ENCODE results near the gene TSSK6.

TSSK6 gene

DNA sequence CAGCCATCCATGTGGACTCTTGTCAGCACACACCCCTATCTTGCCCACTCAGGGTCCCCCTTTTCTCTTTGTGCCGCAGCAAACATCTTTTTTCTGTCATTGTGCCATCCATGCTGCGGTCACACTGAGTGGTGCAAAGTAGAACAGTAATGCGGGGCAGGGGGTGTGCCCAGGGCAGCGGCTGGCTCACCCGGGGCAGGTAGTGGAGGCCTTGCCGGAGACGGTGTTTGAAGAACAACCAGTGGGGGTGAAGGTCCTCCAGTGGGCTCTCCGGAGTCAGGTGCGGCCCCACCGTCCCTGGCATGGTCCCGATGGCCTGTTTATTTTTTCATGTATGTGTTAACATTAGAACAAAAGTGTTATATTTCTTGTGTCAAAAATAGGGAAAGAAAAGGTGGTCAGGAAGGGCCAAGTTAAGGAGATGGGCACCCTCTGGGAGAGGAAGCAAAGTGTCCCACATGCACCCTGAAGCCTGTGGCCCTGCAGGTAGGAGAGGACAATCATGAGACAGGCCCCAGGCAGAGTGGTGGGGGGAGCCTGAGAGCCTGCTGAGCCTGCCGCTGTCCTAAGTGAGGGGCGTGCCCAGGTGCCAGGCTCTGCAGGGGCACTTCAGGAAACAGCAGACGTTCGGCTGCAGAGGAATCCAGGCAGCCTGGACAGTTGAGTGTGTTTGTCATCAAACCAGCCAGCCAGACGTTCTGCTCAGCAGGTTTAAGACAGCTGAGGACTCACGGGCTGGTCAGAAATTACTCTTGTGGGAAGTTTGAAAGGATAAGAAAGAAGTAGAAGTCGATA is 12.3 kb downstream of the TSSK6 start:
- no peak for DNase-seq

DNA sequence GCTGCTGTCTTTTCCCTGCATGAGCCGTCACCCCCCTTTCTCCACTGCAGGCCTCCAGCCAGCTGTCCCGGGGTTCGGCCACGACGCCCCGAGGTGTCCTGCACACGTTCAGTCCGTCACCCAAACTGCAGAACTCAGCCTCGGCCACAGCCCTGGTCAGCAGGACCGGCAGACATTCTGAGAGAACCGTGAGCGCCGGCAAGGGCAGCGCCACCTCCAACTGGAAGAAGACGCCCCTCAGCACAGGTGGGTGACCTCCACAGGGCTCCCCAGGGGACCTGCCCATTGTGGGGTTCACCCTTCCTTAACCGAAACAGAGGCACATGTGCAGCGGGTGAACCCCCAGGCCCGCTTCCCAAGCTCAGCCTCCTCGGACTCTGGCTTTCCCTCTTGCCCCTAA is 13.1 kb downstream of the TSSK6 start:
- no peak for DNase-seq

DNA sequence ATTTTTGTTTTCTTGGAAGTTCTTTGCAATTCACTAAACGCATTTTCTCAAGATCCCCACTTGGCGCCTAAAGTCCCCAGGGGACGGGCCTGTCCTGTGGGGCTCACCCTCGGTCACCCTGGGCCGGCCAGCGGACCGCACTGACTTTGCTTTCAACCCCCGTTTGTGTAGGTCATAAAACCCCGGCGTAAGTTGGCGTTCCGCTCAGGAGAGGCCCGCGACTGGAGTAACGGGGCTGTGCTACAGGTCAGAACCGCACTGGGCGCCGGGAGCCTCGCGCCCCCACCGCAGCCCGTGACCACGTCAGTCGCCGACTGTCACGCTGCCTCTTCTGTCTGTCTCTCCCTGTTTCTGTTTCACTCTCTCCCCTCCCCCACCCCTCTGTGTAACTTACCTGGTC is 13.6 kb downstream of the TSSK6 start:
- DNase-seq = no peak

DNA sequence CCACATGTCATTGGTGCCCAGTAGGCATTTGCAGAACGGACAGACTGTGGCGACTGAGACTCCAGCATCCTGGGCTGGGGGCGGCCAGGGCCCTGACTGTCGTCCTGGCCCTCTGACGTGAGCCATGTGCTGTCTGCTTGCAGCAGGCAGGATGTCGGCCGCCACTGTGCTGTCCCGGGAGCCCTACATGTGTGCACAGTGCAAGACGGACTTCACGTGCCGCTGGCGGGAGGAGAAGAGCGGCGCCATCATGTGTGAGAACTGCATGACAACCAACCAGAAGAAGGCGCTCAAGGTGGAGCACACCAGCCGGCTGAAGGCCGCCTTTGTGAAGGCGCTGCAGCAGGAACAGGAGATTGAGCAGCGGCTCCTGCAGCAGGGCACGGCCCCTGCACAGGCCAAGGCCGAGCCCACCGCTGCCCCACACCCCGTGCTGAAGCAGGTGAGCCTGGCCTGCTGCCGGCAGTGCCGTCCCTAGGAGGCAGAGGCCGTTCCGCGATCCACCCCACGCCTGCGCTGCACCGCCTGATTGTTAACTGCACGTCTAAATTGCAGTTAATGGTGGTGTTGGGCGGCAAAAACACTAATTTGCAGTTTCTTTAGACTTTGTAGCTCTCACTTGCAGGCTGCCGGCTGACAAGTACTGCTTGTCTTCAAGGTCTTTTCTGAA is 14.2 kb downstream of the TSSK6 start:
- DNase-seq = no peak

DNA sequence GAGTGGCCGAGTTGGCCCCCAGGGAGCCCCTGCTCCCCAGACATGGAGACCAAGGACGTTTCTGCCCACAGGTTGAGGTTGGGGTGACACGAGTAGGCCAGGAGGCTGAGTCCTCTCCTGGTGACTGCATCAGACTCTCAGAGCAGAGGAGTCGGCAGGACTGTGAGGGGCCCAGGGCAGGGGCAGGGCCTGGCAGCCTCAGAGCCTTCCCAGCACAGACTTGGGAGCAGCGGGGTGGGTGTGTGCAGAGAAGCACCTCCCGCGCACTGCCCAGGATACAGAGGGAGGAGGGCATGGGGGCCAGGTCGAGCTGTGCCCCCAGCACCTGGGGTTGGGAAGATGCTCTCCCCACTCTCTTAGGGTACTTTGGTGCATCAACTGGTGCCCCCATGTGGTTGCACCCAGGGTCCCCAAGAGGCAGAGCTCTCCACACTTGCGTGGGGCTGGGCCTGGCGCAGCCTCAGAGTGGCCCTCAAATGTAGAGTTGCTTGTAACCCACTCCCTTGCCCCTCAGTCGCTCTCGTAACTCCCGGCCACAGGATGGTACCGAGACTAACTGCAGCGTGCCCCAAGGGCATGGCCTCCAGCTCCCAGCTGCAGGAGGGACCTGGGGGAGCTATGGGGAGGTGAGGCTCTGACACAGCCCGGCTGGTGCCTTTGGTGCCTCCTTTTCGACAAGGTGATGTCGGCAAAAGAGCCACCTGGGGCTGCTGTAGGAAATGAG is 15.9 kb downstream of the TSSK6 start:
- DNase-seq = no peak

DNA sequence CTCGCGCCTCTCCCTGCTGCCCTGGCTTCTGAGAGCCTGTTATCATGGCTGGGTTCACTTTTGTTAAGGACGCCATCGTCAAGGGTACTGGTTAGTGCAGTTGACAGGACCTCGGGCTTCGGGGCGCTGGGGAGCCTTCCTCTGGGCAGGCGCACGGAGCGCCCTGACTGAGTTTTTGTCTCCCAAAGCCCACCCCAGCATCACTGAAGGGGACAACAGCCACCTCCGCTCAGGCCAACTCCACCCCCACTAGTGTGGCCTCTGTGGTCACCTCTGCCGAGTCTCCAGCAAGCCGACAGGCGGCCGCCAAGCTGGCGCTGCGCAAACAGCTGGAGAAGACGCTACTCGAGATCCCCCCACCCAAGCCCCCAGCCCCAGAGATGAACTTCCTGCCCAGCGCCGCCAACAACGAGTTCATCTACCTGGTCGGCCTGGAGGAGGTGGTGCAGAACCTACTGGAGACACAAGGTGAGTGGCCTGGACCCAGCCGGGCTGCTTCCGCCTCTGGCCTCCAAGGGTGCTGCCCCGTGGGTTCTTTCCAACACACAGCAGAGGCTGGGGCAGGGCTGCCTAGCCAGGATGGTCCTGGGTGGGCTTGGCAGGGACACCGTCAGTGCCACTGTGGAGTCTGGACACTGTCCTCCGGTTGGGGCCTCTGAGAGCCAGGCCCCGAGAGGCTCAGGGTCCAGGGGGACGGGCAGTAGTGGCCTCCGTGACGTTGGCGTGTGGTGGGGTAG is 16.9 kb downstream of the TSSK6 start:
- DNase-seq = no peak

DNA sequence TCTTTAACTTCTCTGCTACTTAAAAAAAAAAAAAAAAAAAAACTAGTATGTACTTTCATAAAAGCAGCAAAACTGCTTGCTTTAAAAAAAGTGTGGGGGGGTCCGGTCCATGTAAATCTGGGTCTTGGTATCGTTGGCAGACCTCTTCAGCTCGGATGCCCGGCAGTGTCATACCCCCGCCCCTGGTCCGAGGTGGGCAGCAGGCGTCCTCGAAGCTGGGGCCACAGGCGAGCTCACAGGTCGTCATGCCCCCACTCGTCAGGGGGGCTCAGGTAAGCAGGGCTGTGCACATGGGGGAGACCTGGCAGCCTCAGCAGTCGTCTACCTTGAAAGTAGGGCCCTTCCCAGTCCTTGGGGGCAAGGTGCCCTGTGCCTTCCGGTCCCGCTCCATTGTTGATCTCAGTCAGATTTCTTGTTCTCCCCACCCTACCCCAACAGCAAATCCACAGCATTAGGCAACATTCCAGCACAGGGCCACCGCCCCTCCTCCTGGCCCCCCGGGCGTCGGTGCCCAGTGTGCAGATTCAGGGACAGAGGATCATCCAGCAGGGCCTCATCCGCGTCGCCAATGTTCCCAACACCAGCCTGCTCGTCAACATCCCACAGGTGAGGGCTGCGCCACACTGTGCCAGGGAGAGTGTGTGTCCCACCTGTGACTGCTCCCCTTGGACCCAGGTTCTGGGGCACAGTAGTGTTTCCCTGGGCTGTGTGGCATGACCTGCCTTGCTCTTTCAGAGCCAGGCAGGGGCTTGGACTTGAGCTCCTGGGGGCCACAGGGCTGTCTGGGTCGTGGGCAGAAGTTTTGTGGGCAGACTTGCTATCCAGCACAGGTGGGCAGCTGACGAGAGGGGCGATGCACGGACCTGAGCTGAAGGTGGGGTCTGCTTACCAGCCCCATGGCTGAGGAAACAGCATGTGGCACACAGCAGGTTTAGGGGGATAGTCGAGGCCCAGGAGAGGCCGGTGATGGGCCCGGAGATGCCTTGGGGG is 19.4 kb downstream of the TSSK6 start:
- no peak for DNase-seq

DNA sequence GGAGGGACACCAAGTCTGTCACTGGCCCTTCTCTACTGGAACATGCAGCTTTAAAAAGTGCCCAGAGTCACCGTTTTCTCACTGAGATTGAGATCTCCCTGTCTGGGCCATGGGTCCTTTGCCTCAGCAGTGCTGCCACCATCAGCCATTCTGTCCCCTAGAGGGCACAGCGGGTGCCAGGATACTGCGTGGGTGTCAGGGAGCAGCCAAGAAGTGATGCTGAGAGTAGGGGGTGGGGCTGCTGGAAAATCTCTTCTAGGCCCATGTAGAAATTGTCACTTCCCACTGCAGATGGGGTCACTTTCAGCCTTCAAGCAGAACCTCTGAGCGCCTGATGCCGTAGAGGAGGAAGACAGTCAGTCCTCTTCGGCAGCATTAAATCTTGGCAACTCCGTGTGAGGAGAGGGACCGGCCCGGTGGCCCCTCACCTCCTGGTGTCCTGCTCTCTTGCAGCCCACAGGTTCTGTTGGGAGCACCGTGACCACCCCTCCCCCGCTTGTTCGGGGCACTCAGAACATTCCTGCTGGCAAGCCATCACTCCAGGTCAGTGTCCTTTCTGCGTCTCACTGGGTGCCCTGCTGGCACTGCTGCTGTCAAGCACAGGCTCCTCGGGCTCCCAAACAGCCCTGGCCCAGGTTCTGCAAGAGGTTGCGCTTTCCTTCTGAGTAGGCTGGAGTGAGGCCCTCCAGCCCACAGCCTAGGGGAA is 21.4 kb downstream of the TSSK6 start:
- DNase-seq = no peak

DNA sequence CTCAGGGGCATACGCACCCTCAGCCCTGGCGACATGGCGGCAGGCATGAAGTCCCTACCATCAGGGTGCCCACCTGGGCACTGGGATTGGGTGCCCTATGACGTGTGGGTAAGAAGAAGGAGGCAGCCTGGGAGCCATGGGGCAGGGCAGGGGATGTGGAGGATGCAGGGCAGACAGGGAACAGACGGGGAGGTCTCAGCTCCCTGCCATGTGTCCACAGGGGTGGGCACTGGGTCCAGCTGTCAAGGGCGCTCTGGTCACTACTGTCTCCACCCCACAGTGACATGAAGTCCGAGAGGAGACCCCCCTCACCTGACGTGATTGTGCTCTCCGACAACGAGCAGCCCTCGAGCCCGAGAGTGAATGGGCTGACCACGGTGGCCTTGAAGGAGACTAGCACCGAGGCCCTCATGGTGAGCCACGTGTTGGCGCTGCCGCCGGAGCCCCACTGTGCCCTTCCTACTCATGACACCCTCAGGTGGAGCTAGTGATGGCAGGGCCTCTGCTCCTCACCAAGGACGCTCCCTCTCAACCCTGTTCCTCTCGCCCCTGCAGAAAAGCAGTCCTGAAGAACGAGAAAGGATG is 23.2 kb downstream of the TSSK6 start:
- DNase-seq = no peak

DNA sequence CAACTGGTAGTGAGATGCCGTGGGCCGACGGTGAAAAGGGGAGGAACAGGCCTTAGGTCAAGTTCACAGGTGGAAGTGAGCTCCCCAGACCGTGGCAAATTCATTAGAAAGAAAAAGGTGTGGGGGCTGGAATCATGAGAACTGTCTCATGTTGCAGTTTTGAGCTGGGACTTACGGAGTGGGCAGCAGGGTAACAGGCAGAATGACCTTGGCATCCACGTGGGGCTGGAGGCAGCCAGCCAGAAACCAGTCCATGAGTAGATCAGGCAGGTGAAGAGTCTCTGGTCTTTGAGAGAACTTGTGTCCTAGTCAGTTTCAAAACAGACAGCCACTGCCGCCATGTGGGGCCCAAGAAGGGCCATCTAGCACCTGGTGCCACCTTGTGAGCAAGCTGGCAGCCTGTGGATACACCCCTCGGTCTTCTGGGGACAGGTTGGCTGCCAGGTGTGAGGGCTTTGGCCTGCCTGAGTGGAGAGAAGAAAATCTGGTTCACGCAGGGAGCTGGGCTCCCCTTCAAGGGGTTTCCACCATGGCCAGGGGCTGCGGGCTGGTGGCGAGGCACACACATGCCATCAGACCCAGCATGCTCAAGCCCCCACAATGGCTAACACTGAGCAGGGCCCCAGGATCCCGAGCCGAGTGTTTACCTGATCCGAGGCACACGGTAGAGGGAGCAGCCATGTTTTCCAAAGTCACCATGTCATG is 23.9 kb downstream of the TSSK6 start:
- no peak for DNase-seq

DNA sequence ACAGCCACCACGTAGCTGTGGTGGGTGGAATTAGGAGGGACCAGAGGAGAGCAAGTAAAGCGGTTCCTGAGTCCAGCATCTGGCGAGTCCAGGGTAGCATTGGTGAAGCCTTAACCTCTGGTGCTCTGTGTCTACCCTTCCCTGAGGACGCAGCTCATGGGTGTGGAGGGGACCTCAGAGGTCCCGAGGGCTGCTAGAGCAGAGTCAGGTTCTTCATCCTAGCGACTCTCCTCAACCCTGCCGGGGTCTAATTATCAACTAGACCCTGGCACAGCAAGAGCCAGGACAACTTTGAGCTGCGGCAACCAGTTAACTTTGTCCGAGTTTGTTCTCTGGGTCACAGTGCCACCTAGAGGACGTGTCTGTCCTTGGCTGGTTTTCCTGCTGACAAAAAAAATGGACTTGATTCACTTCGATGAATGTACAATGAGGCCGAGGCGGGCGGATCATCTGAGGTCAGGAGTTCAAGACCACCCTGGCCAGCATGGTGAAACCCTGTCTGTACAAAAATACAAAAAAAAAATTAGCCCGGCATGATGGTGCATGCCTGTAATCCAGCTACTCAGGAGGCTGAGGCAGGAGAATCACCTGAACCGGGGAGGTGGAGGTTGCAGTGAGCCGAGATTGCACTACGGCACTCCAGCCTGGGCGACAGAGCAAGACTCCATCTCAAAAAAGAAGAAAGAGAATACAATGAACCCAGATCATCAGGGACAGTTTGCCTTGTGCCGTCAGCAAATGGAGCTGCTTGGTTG is 25.0 kb downstream of the TSSK6 start:
- DNase-seq = peak; percentile 72

DNA sequence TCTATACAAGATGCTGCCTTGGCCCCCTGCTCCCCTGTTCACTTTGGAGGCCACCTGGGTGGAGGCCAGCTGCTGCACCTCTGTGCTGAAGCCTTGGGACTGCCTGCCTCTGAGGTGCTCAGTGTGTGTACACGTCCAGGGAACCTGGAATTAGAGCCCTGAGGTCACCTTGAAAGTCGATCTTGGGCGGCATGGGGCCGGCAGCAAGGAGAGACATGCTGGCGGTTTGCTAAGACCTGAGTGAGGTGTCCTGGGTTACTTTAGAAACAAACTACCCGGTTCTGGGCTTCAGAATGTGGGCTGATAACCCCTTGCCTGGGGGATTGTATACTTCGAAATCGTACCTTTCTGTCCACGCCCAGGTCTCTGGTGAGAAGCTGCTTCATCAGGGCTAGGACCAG is 25.5 kb downstream of the TSSK6 start:
- no peak for DNase-seq

DNA sequence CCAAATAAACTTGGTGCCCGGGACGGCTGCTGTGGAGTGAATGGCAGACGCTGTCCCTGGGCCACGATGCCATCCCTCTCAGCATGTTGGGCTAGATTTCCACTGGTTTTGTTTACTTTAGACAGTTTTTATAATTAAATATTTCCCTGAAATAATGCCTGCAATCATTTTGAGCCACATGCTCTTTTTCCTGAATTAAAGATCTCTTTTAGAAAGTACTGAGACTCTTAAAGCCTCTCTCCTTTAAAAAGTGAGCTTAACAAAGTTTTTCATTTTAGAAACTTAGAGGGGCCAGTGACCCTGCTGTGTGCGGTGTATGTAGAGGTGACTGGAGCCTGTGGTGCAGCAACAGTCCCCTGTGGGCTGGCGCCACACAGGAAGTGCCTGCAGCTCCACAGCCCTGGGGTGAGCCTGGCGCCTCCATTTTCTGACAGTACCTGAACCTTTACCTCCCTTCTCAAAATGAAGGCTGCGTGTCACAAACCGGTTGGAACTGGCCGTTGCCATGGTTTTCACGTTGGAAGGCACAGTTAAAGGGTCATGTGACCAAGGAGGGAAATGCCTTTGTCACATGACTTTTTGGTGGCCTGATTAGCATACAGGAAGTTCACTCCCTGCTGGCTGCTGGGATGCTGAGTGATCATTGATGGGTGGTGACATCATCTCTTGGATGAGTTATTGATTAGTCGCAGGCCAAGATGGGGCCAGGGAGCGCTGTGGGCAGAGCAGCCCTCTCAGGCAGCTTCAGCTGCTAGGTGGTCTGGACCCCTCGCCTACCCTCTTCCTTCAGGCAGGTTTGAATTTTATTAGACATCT is 26.3 kb downstream of the TSSK6 start:
- peak; percentile 61 for DNase-seq

DNA sequence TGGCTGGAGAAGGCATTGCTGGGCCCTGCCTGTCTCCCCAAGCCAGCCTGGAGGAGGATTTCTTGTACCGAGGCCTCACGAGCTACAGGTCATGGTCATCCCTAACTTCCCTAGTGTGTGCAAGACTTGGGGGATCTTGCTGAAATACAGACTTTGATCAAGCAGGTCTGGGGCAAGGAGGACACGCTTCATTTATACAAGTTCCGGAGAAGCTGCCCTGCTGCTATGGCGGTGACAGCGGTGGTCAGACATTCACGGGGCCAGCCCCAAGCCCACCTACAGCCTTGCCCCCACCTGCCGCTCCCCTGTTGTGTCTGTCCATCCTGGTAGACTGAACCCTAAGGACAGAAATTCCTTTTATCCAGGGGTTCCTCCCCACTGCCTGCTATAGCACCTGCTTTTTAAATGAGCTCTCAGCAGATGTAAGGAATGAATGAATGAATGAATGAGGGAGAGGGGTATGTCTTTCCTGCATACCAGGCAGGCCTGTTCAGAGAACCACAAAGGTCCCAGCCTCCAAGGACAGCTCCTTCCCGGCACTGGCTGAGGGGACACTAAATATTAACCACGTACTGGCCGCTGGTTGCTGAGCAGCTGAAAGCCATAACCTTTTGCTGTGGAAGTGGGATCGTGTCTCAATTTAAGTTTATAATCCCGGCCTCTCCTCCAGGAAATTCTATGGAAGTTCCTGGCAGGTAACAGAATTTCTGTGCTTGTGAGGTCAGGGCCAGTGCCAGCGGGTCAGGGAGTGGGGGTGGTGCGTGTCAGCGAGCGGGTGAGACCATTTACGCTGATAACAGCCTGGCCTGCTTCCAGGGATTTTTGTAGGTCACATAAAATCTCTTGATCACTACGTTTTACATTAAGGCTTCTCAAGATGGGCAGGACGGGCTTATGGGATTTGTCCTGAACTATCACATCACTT is 27.1 kb downstream of the TSSK6 start:
- no peak for DNase-seq

DNA sequence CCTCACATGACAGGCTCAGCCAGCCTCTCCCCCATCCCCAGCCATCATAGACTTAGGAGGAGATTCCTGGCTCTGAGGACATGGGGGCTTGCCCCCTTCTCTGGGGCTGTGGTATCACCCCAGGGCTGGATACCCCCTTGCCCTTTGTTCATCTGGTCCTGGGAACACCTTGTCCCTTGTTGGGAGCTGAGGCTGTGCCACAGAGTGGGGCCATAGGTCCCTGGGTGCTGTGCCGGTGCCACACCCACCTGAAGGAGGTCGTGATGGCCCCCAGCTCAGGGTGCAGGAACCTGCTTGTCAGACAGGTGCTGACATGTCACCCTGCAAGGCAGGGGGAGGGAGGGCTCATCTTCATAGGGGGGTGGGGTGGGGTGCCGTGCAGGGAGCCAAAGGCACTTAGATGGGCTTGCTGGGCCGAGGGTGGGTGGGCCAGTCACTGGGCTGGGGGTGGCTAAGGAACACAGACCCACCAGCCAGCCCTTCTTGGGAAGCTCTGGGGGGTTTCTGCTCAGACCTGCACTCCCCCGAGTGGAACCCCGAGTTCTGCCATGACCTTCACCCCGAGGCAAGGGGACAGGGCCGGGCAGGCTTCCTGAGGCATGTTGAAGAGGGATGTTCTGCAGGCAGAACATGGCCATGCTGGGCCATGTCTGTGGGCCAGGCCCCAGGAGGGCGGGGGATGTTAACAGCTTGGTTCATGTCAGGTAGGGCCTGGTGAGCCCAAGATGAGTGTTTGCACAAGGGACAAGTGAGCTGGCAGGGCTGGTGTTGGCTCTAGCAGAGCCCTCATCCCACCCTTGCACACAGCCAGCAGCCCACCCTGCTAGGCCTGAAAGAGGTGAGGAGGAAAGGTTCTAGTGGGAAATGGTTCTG is 28.0 kb downstream of the TSSK6 start:
- no peak for DNase-seq

DNA sequence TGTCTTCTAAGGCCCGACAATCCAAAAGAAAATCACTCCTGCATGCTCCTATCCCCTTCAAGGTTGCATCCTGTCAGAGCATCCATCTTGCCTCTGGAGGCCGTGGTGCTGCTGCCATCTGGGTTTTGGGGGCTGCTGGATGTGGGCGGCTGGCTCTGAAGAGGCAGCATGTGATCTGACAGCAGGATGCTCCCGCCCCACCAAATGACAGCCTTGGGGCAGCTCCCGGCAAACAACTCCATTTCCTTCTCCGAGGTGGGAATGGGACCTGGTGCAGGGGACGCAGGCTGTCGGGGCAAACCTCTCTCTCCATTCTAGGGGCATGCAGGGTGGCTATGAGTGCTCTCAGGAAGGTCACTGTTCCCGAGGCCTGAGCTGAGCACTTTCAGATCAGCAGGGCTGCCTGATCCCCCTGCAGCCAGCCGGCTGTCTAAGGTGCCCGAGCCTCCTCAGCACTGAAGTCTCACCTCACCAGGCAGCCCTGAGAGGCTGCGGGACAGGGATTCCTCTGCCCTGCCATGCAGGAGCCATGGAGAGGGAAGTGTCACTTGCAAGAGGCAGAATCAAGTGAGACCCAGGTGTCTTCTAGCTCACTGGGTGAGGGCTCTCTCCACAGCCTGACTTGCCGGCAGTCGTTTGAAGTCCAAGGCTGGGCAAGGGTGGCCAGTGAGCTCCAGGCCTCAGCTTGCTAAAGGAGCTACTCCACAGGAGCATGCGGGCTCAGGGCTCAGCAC is 28.8 kb downstream of the TSSK6 start:
- no peak for DNase-seq

Measured in stimulated activated CD4-positive, alpha-beta T cell treated with anti-CD3 and anti-CD28 coated beads, Interleukin-12 subunit alpha, Interleukin-12 subunit beta, amount 100 ng/mL, for 4 hours (primary cell).